Prostate gland (tissue), 2 donors: ENCODE measurements around the gene POT1. TPM values are rescaled to one million over a fixed set of nuclear protein-coding genes. Genes with fewer than 3 reads are reported as not detected.

Source experiments
- DNase-seq: peaks from one replicate; pipeline ENCODE4 v3.0.0-alpha.2; 2019; ENCODE audit warnings: low spot score
- H3K27ac ChIP-seq, 2 donors: fragments of 200-600 bp; sonication (generic); 2 replicates each; pipeline ENCODE4 v1.5.1; 2017 to 2019
- H3K27me3 ChIP-seq: fragments of 200-600 bp; sonication (generic); replicated peaks from 2 replicates; pipeline ENCODE4 v1.5.1; 2019; ENCODE audit not compliant: insufficient read depth
- H3K36me3 ChIP-seq, 2 donors: fragments of 200-600 bp; sonication (generic); 1 replicate in 1 of 2; 2 replicates in 1 of 2; pipeline versions ENCODE4 v1.5.1 to v1.8.1; 2017 to 2019
- H3K4me1 ChIP-seq: fragments of 200-600 bp; sonication (generic); replicated peaks from 2 replicates; pipeline ENCODE4 v1.5.1; 2019
- H3K4me3 ChIP-seq, 2 donors: fragments of 200-600 bp; sonication (generic); 2 replicates each; pipeline ENCODE4 v1.5.1; 2017 to 2019
- H3K9me3 ChIP-seq: fragments of 200-600 bp; sonication (generic); 2 replicates; pipeline ENCODE4 v1.5.1; 2017
- CTCF ChIP-seq, 4 experiments: fragments of 200-600 bp in 2 of 4; fragments of 450-650 bp in 2 of 4; sonication (generic) in 2 of 4; IDR thresholded peaks; 1 replicate in 3 of 4; 2 replicates in 1 of 4; pipeline ENCODE4 v1.5.1; 2016 to 2019; ENCODE audit warnings: antibody characterized with exemption in 4 of 4, mild to moderate bottlenecking in 2 of 4, moderate library complexity in 2 of 4
- POLR2A ChIP-seq: fragments of 450-650 bp; IDR thresholded peaks from one replicate; pipeline ENCODE4 v1.6.1; 2016; ENCODE audit warnings: antibody characterized with exemption, mild to moderate bottlenecking
- POLR2AphosphoS5 ChIP-seq: sonication (generic); formaldehyde crosslinking; IDR thresholded peaks from one replicate; pipeline ENCODE4 v1.6.1; 2017; ENCODE audit warnings: antibody characterized with exemption
- WGBS: methylation state at CpG from one replicate; pipeline ENCODE4 v1.1.5; 2018; 5-methylcytosine and 5-hydroxymethylcytosine counted together
- intact Hi-C: fragments of 100-400 bp; cut with DNase I; formaldehyde crosslinking; loops from one replicate; pipeline ENCODE4 v1.14.2; 2022
- total RNA-seq, 2 donors: library from RNA; depleted of rRNA; stranded (reverse); fragments of >200 nt; gene quantifications; one replicate each; pipeline ENCODE4 v1.1.0, GENCODE V29; 2016

The POT1 gene
- total RNA-seq, 2 donors from 2014 or later, result 16.9 to 39.5 TPM

GRCh38 chr7:124881981-124882380, 47.6 kb downstream of the POT1 start:
- Histone ChIP-seq H3K27me3 (no peaks in the 10 kb centered on the region), H3K9me3 (no peaks in the 10 kb centered on the region), H3K4me3 (no peak overlapping the region), H3K27ac (no peak overlapping the region), H3K4me1 (no peaks in the 10 kb centered on the region), H3K36me3 (no peaks in the 10 kb centered on the region)
- WGBS, result 86% methylated on average over 1 of the region's 1 CpG
- no peak for DNase-seq
- TF ChIP-seq POLR2AphosphoS5 (no peak), POLR2A (no peak), CTCF (IDR thresholded peaks at IDR 0.05) (no peak)
- intact Hi-C loops, result no loop called here

- Histone ChIP-seq H3K4me1 (no peaks in the 10 kb centered on the region), H3K27me3 (no peaks in the 10 kb centered on the region), H3K9me3 (no peaks in the 10 kb centered on the region), H3K27ac (no peak overlapping the region), H3K36me3 (no peaks in the 10 kb centered on the region), H3K4me3 (no peak overlapping the region)
- DNase-seq, result no peak
- TF ChIP-seq CTCF (IDR thresholded peaks at IDR 0.05) (no peak), POLR2A (no peak), POLR2AphosphoS5 (no peak)
- WGBS, result 68% methylated on average over 1 of the region's 1 CpG
- intact Hi-C loops, result no loop called here
Measured at GRCh38 chr7:124879771-124880170, 49.9 kb downstream of the POT1 start.

GRCh38 chr7:124879103-124879502, 50.5 kb downstream of the POT1 start:
- no peak overlapping the region for H3K4me3 ChIP-seq
- no peaks in the 10 kb centered on the region for H3K4me1 ChIP-seq
- WGBS, result 81% methylated on average over 2 of the region's 2 CpGs
- DNase-seq, result no peak
- no peaks in the 10 kb centered on the region for H3K9me3 ChIP-seq
- no peaks in the 10 kb centered on the region for H3K36me3 ChIP-seq
- H3K27ac ChIP-seq, result no peak overlapping the region
- TF ChIP-seq POLR2AphosphoS5 (no peak), POLR2A (no peak)
- H3K27me3 ChIP-seq, result no peaks in the 10 kb centered on the region
- intact Hi-C loops, result no loop called here

- intact Hi-C loops, result no loop called here
- no peak overlapping the region for H3K4me3 ChIP-seq
- no peak overlapping the region for H3K27ac ChIP-seq
- WGBS, result 100% methylated on average over 3 of the region's 3 CpGs
- TF ChIP-seq POLR2AphosphoS5, result no peak
- no peak for TF ChIP-seq CTCF (IDR thresholded peaks at IDR 0.05)
- no peak for TF ChIP-seq POLR2A
- H3K27me3 ChIP-seq, result no peaks in the 10 kb centered on the region
- no peaks in the 10 kb centered on the region for H3K9me3 ChIP-seq
- no peaks in the 10 kb centered on the region for H3K4me1 ChIP-seq
- H3K36me3 ChIP-seq, result no peaks in the 10 kb centered on the region
- DNase-seq, result no peak
Measured at GRCh38 chr7:124874644-124875163, 54.9 kb downstream of the POT1 start.

- intact Hi-C loops, result no loop called here
- Histone ChIP-seq H3K36me3 (no peaks in the 10 kb centered on the region), H3K4me1 (no peaks in the 10 kb centered on the region), H3K4me3 (no peak overlapping the region), H3K27me3 (no peaks in the 10 kb centered on the region), H3K27ac (no peak overlapping the region), H3K9me3 (no peaks in the 10 kb centered on the region)
- DNase-seq, result no peak
- TF ChIP-seq POLR2A, result no peak
- TF ChIP-seq POLR2AphosphoS5, result no peak
- TF ChIP-seq CTCF (IDR thresholded peaks at IDR 0.05), result no peak
- WGBS, result 88% methylated on average over 5 of the region's 5 CpGs
Measured at GRCh38 chr7:124857672-124858235, 71.9 kb downstream of the POT1 start.
